WTC11 (cell line): Measurements from ENCODE around the gene AKAP14. TPM values are rescaled to one million over a fixed set of nuclear protein-coding genes. Genes with fewer than 3 reads are reported as not detected.

Experiments
- total RNA-seq: library from RNA; stranded (reverse); gene quantifications from 3 replicates; pipeline ENCODE4 v1.2.3, GENCODE V29; 2021

AKAP14 gene
- total RNA-seq, 1 experiment from 2014 or later: not detected

Other genes with a start within 250 kb of the AKAP14 start
- gene SEPTIN6, start 202.7 kb upstream of the AKAP14 start, total RNA-seq: 52.1 to 62.9 TPM (median 53.6 TPM) in 3 replicates
- gene SOWAHD, start 137.3 kb upstream of the AKAP14 start, total RNA-seq: 3.6 to 5.0 TPM (median 4.3 TPM) in 3 replicates
- gene RPL39, start 104.3 kb upstream of the AKAP14 start, total RNA-seq: 1,551 to 1,842 TPM (median 1,763 TPM) in 3 replicates
- gene UPF3B, start 42.9 kb upstream of the AKAP14 start, total RNA-seq: 19.2 to 23.1 TPM (median 23.0 TPM) in 3 replicates
- 16.5 to 16.9 TPM (median 16.6 TPM) in 3 replicates for gene RNF113A, start 24.2 kb upstream of the AKAP14 start, total RNA-seq
- gene NDUFA1, start 24.1 kb upstream of the AKAP14 start, total RNA-seq: 84.3 to 89.9 TPM (median 89.4 TPM) in 3 replicates
- 6.4 to 6.9 TPM (median 6.7 TPM) in 3 replicates for gene NKAP, start 47.9 kb downstream of the AKAP14 start, total RNA-seq
- 0.23 TPM in 1 of 3 replicates, not detected in the others for gene RHOXF2B, start 181.8 kb downstream of the AKAP14 start, total RNA-seq
- not detected in 3 replicates for gene RHOXF1, start 220.0 kb downstream of the AKAP14 start, total RNA-seq